Subcutaneous adipose tissue (tissue), 4 donors: ENCODE results near the gene ECE2. TPM values are rescaled to one million over a fixed set of nuclear protein-coding genes. Genes with fewer than 3 reads are reported as not detected.

Experiments
- CTCF ChIP-seq: fragments of 450-650 bp; IDR thresholded peaks from one replicate; pipeline ENCODE4 v1.5.1; 2016; ENCODE audit warnings: low read depth, mild to moderate bottlenecking, control low read depth, antibody characterized with exemption, moderate library complexity
- total RNA-seq, 4 donors: library from RNA; depleted of rRNA; stranded (reverse); fragments of >200 nt; gene quantifications; one replicate each; pipeline ENCODE4 v1.1.0, GENCODE V29; 2016

The ECE2 gene
- total RNA-seq, 4 donors from 2014 or later = not detected

- no peak for TF ChIP-seq CTCF
These were observed 52.7 kb downstream of the ECE2 start for GRCh38 chr3:184328516-184328915.

GRCh38 chr3:184332370-184333090, 56.7 kb downstream of the ECE2 start:
- TF ChIP-seq CTCF = no peak

GRCh38 chr3:184333190-184333589, 57.4 kb downstream of the ECE2 start:
- TF ChIP-seq CTCF = no peak

GRCh38 chr3:184333700-184334099, 57.9 kb downstream of the ECE2 start:
- TF ChIP-seq CTCF = no peak

GRCh38 chr3:184334470-184335158, 58.8 kb downstream of the ECE2 start:
- no peak for TF ChIP-seq CTCF

GRCh38 chr3:184335291-184335660, 59.5 kb downstream of the ECE2 start:
- TF ChIP-seq CTCF = no peak

- no peak for TF ChIP-seq CTCF
These were observed 60.1 kb downstream of the ECE2 start for GRCh38 chr3:184335661-184336546.
